Activated naive CD8-positive, alpha-beta T cell treated with anti-CD3 and anti-CD28 coated beads, Interleukin-2, amount 50 U/mL, for 16 hours (primary cell): ENCODE results near the gene FAM131B.
"Not testable (repeated sequence)": the region's sequence is repeated elsewhere in the genome, so short reads cannot be mapped to it uniquely, and the experiment has no call there.

Experiments used
- DNase-seq: peaks from one replicate; pipeline ENCODE4 v3.0.0-alpha.2; 2020; ENCODE audit warnings: low read depth, low spot score

FAM131B gene

GRCh38 chr7:143362131-143363015, at the start of gene FAM131B:
FAM131B (minus strand) TSS chr7:143362713; CDS start chr7:143362603, 110 bp downstream.
- DNase-seq, result no peak

GRCh38 chr7:143411976-143412708, 49.6 kb upstream of the FAM131B start:
- no peak for DNase-seq

DNA sequence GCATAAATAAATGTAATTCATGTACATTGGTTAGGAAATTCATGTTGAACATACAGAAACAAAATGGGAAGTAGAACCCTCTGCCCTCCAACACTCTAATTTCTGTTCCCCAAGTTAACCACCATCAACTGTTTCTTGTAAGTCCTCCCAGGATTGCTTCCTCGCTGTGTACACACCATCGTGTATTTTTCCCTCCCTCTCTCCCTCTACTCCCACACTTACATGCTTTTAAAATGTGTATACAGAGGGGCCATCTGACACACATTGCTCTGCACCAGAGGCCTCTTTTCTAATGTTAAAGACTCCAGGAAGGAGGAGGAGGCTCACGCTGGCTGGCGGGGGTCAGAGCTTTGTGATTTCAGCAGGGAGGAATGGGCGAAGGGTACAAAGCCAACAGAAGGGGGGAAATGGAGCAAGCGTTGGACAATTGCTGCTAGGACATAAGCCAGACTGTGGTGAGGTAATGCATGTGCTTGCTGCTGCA, 48.0 kb upstream of the FAM131B start:
- no peak for DNase-seq

GRCh38 chr7:143408686-143409561, 46.4 kb upstream of the FAM131B start, which contains the start of gene EPHA1:
EPHA1 (minus strand) TSS chr7:143408856; CDS start chr7:143408805, 51 bp downstream.
- no peak for DNase-seq

DNA sequence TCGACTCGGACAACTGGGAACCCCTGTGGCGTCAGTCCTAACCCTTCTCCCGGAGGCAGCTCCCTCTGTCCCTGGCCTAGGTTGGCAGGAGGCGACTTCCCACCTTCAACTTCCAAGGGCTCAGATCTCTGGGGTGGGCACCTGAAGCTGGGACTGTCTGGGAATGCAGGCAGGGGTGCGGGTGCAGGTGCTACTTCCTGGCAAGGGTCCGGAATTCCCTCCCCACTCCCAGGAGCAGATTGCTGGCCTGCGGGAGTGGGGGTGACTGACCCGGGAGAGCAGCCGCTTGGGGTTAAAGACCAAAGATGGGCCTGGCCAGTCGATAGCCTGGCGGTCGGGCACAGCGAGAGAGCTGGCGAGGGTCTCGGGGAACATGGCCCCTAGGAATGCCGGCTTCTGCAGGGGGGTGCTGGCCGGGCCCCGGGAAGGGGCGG, 45.8 kb upstream of the FAM131B start:
- no peak for DNase-seq

GRCh38 chr7:143407287-143408251, 45.1 kb upstream of the FAM131B start:
- no peak for DNase-seq

- no peak for DNase-seq
These were observed 43.5 kb upstream of the FAM131B start for GRCh38 chr7:143406002-143406357.

DNA sequence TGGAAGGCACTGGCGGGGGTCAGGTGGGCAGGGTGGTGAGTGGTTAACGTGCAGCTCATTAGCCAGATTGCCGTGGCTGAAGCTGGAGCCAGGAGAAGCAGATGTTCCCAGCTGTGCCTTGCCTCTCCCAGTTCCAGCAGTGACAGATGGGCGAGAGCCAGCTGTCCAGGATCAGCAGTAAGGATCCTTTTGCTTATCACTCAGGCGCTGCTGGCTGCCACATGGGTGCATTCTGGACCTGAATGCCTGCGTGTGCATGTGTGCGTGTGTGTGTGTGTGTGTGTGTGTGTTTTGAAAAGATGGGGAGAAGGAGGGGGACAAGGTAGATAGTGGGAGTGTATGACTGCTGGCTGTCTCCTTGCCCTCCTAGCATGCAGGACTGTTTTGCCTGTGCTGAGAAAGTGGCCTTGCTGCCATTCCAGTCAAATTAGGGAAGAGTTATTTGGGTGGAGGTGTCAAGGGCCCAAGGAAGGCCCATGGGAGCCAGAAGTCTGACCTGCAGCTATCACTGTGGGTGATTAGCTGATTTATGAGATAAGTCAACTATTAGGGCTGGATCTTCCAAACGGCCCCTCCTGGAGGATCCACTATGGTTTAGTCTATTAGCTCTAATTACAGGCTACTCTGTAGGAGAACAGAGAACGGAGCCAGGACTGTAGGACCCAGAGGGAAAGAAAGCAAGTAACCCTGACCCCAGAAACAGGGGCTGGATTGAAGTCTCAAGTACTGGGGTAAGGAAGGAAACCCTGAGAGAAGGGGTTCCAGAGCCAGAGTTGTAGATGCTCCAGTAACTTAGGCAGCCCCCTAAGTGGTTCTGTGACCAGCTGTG, 42.9 kb upstream of the FAM131B start:
- no peak for DNase-seq

DNA sequence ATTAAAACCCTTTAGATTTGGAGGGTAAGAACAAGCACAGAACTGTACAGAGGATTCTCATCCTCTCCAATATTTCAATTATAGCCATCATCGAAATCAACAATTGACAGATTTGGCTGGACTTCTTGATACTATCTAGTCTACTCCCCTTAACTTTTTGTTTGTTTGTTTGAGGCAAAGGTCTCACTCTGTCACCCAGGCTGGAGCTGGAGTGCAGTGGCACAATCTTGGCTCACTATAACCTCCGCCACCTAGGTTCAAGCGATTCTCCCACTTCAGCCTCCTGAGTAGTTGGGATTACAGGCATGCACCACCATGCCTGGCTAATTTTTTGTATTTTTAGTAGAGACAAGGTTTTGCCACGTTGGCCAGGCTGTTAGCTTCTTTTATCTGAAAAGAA, 39.7 kb upstream of the FAM131B start:
- DNase-seq, result not testable (repeated sequence)

- DNase-seq, result no peak
These were observed 38.8 kb upstream of the FAM131B start for GRCh38 chr7:143401265-143401664.

DNA sequence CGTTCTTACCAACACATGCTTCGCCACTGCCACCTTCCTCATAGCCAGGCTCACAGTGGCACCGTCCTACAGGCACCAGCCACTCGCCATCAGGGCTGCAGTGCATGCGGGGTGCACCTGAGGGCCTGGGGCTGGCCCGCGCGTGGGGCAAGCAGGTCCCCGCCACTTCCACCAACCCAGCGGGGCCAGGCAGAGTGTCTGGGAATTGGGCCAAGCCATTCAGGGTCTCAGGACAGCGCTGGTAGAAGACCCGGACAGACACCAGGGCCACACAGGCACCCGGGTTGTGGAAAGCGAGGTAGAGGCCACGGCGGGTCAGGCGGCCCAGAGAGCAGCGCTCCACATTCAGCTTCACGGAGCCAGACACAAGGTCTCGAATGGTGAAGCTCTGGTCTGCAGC, 37.1 kb upstream of the FAM131B start:
- DNase-seq, result no peak

DNA sequence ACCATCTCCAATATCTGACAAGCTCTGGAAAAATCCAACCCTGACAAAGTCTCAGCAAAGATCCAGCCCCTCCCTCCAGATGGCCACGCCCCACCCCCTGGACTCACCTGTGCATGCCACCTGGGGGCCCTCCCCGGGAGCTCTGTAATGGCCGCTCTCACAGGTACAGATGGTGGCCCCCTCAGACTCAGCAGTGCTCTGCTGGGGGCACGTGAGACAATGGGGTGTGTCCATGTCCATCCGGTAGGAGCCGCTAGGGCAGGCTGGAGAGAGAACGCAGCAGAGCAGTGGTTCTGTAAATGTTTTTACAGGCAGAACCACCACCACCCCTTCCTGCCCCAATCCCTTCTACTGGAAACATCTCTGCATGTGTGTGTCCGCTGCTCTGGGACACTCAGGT, 36.6 kb upstream of the FAM131B start:
- no peak for DNase-seq

- no peak for DNase-seq
These were observed 36.1 kb upstream of the FAM131B start for GRCh38 chr7:143398616-143399015.

DNA sequence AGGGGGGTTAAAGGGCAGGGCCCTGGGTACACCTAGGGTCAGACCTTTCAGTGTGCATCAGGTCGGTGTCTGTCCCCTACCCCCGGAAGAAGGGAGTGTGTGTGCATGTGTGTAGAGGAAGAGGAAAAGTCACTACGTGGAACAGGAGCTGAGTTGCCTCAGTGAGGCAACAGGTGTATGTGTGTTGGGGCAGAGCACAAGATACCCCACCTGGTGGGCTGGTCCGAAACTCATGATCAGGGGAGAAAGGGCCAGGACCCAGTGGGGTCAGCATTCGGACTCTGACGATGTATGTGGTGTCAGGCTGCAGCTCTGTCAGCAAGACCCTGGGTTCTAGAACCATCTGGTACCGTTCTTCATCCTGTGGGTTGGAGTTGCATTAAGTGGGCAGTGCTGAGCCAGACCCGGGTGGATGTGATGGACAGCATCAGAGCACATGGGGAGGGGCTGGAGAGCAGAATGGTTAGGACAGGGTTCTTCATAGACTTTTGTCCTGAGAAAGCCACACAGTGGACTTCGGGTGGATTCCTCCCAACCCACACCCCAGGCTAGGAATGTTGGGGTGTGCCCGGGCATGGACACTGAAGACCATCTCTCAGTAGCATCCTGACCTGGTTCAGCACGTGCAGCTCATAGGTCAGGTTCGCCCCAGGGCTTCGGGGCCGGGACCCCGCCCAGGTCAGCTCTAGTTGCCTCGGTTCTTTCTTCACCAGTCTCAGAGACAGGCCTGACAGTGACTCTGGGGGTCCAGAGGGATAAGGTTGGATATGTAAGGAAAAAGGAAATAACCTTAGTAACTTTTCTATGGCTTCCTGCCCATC, 35.4 kb upstream of the FAM131B start:
- no peak for DNase-seq

GRCh38 chr7:143396625-143397556, 34.4 kb upstream of the FAM131B start:
- no peak for DNase-seq

- DNase-seq, result no peak
These were observed 33.7 kb upstream of the FAM131B start for GRCh38 chr7:143396182-143396581.
